Transverse colon (tissue), 4 donors: ENCODE data around the gene ACTMAP.

ENCODE experiments used
- CTCF ChIP-seq, 5 experiments: fragments of 200-600 bp in 3 of 5; fragments of 450-650 bp in 2 of 5; sonication (generic) in 3 of 5; IDR thresholded peaks; 1 replicate in 2 of 5; 2 replicates in 3 of 5; pipeline ENCODE4 v1.5.1; 2016 to 2017; ENCODE audit warnings: antibody characterized with exemption in 5 of 5, inconsistent platforms in 3 of 5, mild to moderate bottlenecking in 2 of 5, moderate library complexity in 1 of 5
- EP300 ChIP-seq: sonication (generic); formaldehyde crosslinking; IDR thresholded peaks from one replicate; pipeline ENCODE4 v1.6.1; 2017; ENCODE audit warnings: antibody characterized with exemption, low read depth
- POLR2A ChIP-seq: fragments of 450-650 bp; IDR thresholded peaks from one replicate; pipeline ENCODE4 v1.6.1; 2016; ENCODE audit warnings: antibody characterized with exemption, mild to moderate bottlenecking, moderate library complexity
- POLR2AphosphoS5 ChIP-seq, 3 donors: sonication (generic); formaldehyde crosslinking; IDR thresholded peaks; one replicate each; pipeline ENCODE4 v1.6.1; 2016; ENCODE audit warnings: antibody characterized with exemption in 3 of 3

GRCh38 chr19:40758491-40758890 lies 8.2 kb upstream of the ACTMAP start:
- TF ChIP-seq CTCF (IDR thresholded peaks at IDR 0.05), result no peak
- no peak for TF ChIP-seq EP300
- TF ChIP-seq POLR2AphosphoS5 (IDR thresholded peaks at IDR 0.05), result no peak
- TF ChIP-seq POLR2A, result no peak
